GM18858 (cell line): ENCODE results near the gene FZD10.

Experiments
- ATAC-seq: cut with Tn5 transposase; IDR thresholded peaks from one replicate; pipeline ENCODE4 v1.9.1; 2021; ENCODE audit not compliant: unreplicated experiment

The FZD10 gene

GRCh38 chr12:130162267-130162666 is at the start of gene FZD10:
FZD10 (plus strand) TSS chr12:130162464; CDS start chr12:130162943, 479 bp downstream.
- ATAC-seq, result no peak

- no peak for ATAC-seq
Measured at GRCh38 chr12:130114952-130115351, 47.3 kb upstream of the FZD10 start.

GRCh38 chr12:130115646-130116045 is 46.6 kb upstream of the FZD10 start:
- no peak for ATAC-seq

GRCh38 chr12:130116791-130117190 is 45.5 kb upstream of the FZD10 start:
- no peak for ATAC-seq

GRCh38 chr12:130117233-130117632 is 45.0 kb upstream of the FZD10 start:
- no peak for ATAC-seq

GRCh38 chr12:130117701-130118100 is 44.6 kb upstream of the FZD10 start:
- ATAC-seq, result no peak

- ATAC-seq, result no peak
Measured at GRCh38 chr12:130118181-130118580, 44.1 kb upstream of the FZD10 start.

GRCh38 chr12:130119241-130119861 is 42.9 kb upstream of the FZD10 start:
- no peak for ATAC-seq

- ATAC-seq, result no peak
Measured at GRCh38 chr12:130120012-130120805, 42.1 kb upstream of the FZD10 start.

- no peak for ATAC-seq
Measured at GRCh38 chr12:130121226-130122000, 40.9 kb upstream of the FZD10 start.

GRCh38 chr12:130122356-130122755 is 39.9 kb upstream of the FZD10 start:
- ATAC-seq, result no peak

- no peak for ATAC-seq
Measured at GRCh38 chr12:130124106-130124505, 38.2 kb upstream of the FZD10 start.

- ATAC-seq, result no peak
Measured at GRCh38 chr12:130124605-130125244, 37.5 kb upstream of the FZD10 start.

GRCh38 chr12:130126023-130126432 is 36.2 kb upstream of the FZD10 start:
- no peak for ATAC-seq

GRCh38 chr12:130127532-130127911 is 34.7 kb upstream of the FZD10 start:
- no peak for ATAC-seq

GRCh38 chr12:130127912-130128789 is 34.1 kb upstream of the FZD10 start:
- no peak for ATAC-seq

GRCh38 chr12:130128790-130129735 is 33.2 kb upstream of the FZD10 start:
- no peak for ATAC-seq

- no peak for ATAC-seq
Measured at GRCh38 chr12:130130346-130130745, 31.9 kb upstream of the FZD10 start.

- ATAC-seq, result no peak
Measured at GRCh38 chr12:130131025-130131424, 31.2 kb upstream of the FZD10 start.
